HCT116 (cell line): Measurements from ENCODE around the gene CTNNA2. TPM values are rescaled to one million over a fixed set of nuclear protein-coding genes. Genes with fewer than 3 reads are reported as not detected.

Source experiments
- ATAC-seq: fragments of 200-7000 bp; cut with Tn5 transposase; 2 replicates; pipeline ENCODE4 v1.9.1; 2020; ENCODE audit warnings: mild to moderate bottlenecking, moderate library complexity
- BruUV-seq: library from RNA; stranded (reverse); fragments of 400-500 nt; replicated peaks from 2 replicates; lab custom pipeline; 2021; lab: Mats Ljungman, UMichigan
- CTCF ChIA-PET: fragments of 300-600 bp; sonication (Branson Sonifier 250); formaldehyde crosslinking; loops from one replicate; lab custom pipeline; 2021; ENCODE audit warnings: antibody characterized with exemption; lab: Charles Lee
- POLR2A ChIA-PET: fragments of 300-600, 350-600 bp; sonication (Branson Sonifier 250); formaldehyde crosslinking; loops from one replicate; lab custom pipeline; 2021; ENCODE audit warnings: antibody characterized with exemption; lab: Charles Lee
- RAD21 ChIA-PET, 2 experiments: fragments of 300-600 bp; sonication (Branson Sonifier 250); formaldehyde crosslinking; loops; one replicate each; lab custom pipeline; 2023; ENCODE audit warnings: low total read pairs in 2 of 2; ENCODE audit not compliant: uncharacterized antibody in 2 of 2, unreplicated experiment in 2 of 2, low non-redundant PET in 1 of 2; lab: Charles Lee
- DNase-seq: peaks from one replicate; pipeline ENCODE4 v3.0.0-alpha.2; 2010; ENCODE audit warnings: low read depth, low spot score
- H2AFZ ChIP-seq: fragments of 200-600 bp; shearing (Covaris generic), sonication (generic); 2 replicates; pipeline ENCODE4 v1.6.1; 2017; ENCODE audit warnings: low read depth, mixed run types, mixed read lengths, antibody characterized with exemption, low read length; ENCODE audit not compliant: poor library complexity, severe bottlenecking
- H3K27ac ChIP-seq: 2 replicates; pipeline ENCODE4 v1.5.1; 2012; ENCODE audit warnings: low read depth, low read length
- H3K27me3 ChIP-seq: fragments of 200-600 bp; sonication (generic); 2 replicates; pipeline ENCODE4 v1.6.1; 2016; ENCODE audit warnings: mixed run types, low read length, mixed read lengths; ENCODE audit not compliant: insufficient read depth
- H3K36me3 ChIP-seq, 2 experiments: fragments of 200-500 bp in 1 of 2; fragments of 200-600 bp in 1 of 2; sonication (Bioruptor generic) in 1 of 2; sonication (generic) in 1 of 2; 2 replicates each; pipeline versions ENCODE4 v1.5.1 to v1.6.1; 2014 to 2016; ENCODE audit warnings: low read length in 2 of 2, inconsistent platforms in 1 of 2, mixed read lengths in 1 of 2, mixed run types in 1 of 2; ENCODE audit not compliant: insufficient read depth in 2 of 2, control insufficient read depth in 1 of 2
- H3K4me1 ChIP-seq, 2 experiments: fragments of 200-600 bp in 1 of 2; sonication (generic) in 1 of 2; 2 replicates each; pipeline versions ENCODE4 v1.5.1 to v1.6.1; 2012 to 2017; ENCODE audit warnings: low read length in 2 of 2, inconsistent platforms in 1 of 2, mild to moderate bottlenecking in 1 of 2, mixed read lengths in 1 of 2, mixed run types in 1 of 2, moderate library complexity in 1 of 2; ENCODE audit not compliant: insufficient read depth in 2 of 2, control insufficient read depth in 1 of 2
- H3K4me2 ChIP-seq: fragments of 200-600 bp; sonication (generic); 2 replicates; pipeline ENCODE4 v1.6.1; 2017; ENCODE audit warnings: mixed run types, low read length, mixed read lengths
- H3K4me3 ChIP-seq, 2 experiments: fragments of 200-600 bp in 1 of 2; sonication (generic) in 1 of 2; replicated peaks in 1 of 2; 2 replicates each; pipeline ENCODE4 v1.5.1; 2011 to 2016; ENCODE audit warnings: low read length in 2 of 2, control low read depth in 1 of 2, low read depth in 1 of 2, mild to moderate bottlenecking in 1 of 2, mixed read lengths in 1 of 2, mixed run types in 1 of 2
- H3K79me2 ChIP-seq: fragments of 200-600 bp; sonication (generic); 2 replicates; pipeline ENCODE4 v1.6.1; 2017; ENCODE audit warnings: mild to moderate bottlenecking, mixed run types, low read length, moderate library complexity, mixed read lengths; ENCODE audit not compliant: insufficient read depth
- H3K9ac ChIP-seq: fragments of 200-600 bp; sonication (generic); 2 replicates; pipeline ENCODE4 v1.6.1; 2016; ENCODE audit warnings: low read length, mixed read lengths
- H3K9me2 ChIP-seq: fragments of 200-600 bp; sonication (generic), shearing (Covaris generic); 2 replicates; pipeline ENCODE4 v1.6.1; 2017; ENCODE audit warnings: mixed run types, mild to moderate bottlenecking, moderate library complexity; ENCODE audit not compliant: insufficient read depth
- H3K9me3 ChIP-seq, 2 experiments: fragments of 200-500 bp in 1 of 2; fragments of 200-600 bp in 1 of 2; sonication (Bioruptor generic) in 1 of 2; sonication (generic) in 1 of 2; 2 replicates each; pipeline ENCODE4 v1.6.1; 2014 to 2017; ENCODE audit warnings: low read length in 2 of 2, mixed read lengths in 2 of 2, inconsistent platforms in 1 of 2, low read depth in 1 of 2, mild to moderate bottlenecking in 1 of 2, mixed run types in 1 of 2, moderate library complexity in 1 of 2; ENCODE audit not compliant: control insufficient read depth in 1 of 2, insufficient read depth in 1 of 2
- H4K20me1 ChIP-seq: fragments of 200-600 bp; sonication (generic), shearing (Covaris generic); 2 replicates; pipeline ENCODE4 v1.6.1; 2017; ENCODE audit warnings: mixed run types, mild to moderate bottlenecking, moderate library complexity; ENCODE audit not compliant: insufficient read depth
- CBX3 ChIP-seq: IDR thresholded peaks from 2 replicates; pipeline ENCODE4 v1.6.1; 2012; ENCODE audit warnings: low read depth
- EGR1 ChIP-seq: IDR thresholded peaks from 2 replicates; pipeline ENCODE4 v1.6.1; 2012; ENCODE audit warnings: low read depth
- EZH2 ChIP-seq: fragments of 200-600 bp; sonication (generic); IDR thresholded peaks from 2 replicates; pipeline ENCODE4 v1.6.1; 2017; ENCODE audit warnings: antibody characterized with exemption, mixed run types
- FOSL1 ChIP-seq: IDR thresholded peaks from 2 replicates; pipeline ENCODE4 v1.6.1; 2012; ENCODE audit warnings: low read depth
- JUND ChIP-seq: IDR thresholded peaks from 2 replicates; pipeline ENCODE4 v1.6.1; 2012
- POLR2A ChIP-seq: IDR thresholded peaks from 2 replicates; pipeline ENCODE4 v1.7.0; 2011; ENCODE audit warnings: borderline replicate concordance; ENCODE audit not compliant: insufficient read depth, insufficient read length; ENCODE audit errors: extremely low read depth
- REST ChIP-seq: IDR thresholded peaks from 2 replicates; pipeline ENCODE4 v1.6.1; 2012; ENCODE audit warnings: low read depth
- SIN3A ChIP-seq: IDR thresholded peaks from 2 replicates; pipeline ENCODE4 v1.6.1; 2012; ENCODE audit warnings: low read depth
- ZBTB33 ChIP-seq: IDR thresholded peaks from 2 replicates; pipeline ENCODE4 v1.6.1; 2011; ENCODE audit warnings: mild to moderate bottlenecking, low read length, moderate library complexity; ENCODE audit not compliant: insufficient replicate concordance; ENCODE audit errors: extremely low read depth
- ZFX ChIP-seq: fragments of 450-650 bp; IDR thresholded peaks from 2 replicates; pipeline ENCODE4 v1.6.1; 2017
- intact Hi-C: fragments of 100-400 bp; cut with micrococcal nuclease; formaldehyde crosslinking; loops from 2 replicates; pipeline ENCODE4 v1.10.0; 2022
- total RNA-seq: library from RNA; stranded (reverse); gene quantifications from one replicate; pipeline ENCODE4 v1.2.1, GENCODE V29; 2021; ENCODE audit not compliant: unreplicated experiment

CTNNA2 gene
- total RNA-seq, 1 experiment from 2014 or later: not detected

- H3K36me3 ChIP-seq: no peaks in the 10 kb centered on the region
- intact Hi-C loops: no loop called here
- ATAC-seq (no peak), DNase-seq (no peak)
- H3K4me3 ChIP-seq: no peak overlapping the region
- no peak overlapping the region for H3K27ac ChIP-seq
- ChIA-PET POLR2A (no interaction called here), CTCF (no interaction called here), RAD21 (no interaction called here)
- no peak overlapping the region for H3K9ac ChIP-seq
- no peaks in the 10 kb centered on the region for H3K79me2 ChIP-seq
- no peaks in the 10 kb centered on the region for H3K27me3 ChIP-seq
- H3K9me3 ChIP-seq: peaks cover 0 to 5% of the 10 kb centered on the region in 2 experiments; a peak in 2 of 4 replicates
- H3K4me2 ChIP-seq: no peak overlapping the region
- H3K9me2 ChIP-seq: no peaks in the 10 kb centered on the region
- no peaks in the 10 kb centered on the region for H3K4me1 ChIP-seq
- no peak overlapping the region for H2AFZ ChIP-seq
- no peaks in the 10 kb centered on the region for H4K20me1 ChIP-seq
- BruUV-seq: no TSS peak
- TF ChIP-seq JUND (no peak), FOSL1 (no peak), EGR1 (no peak), REST (no peak), POLR2A (no peak), ZBTB33 (no peak), SIN3A (no peak), ZFX (no peak), EZH2 (no peak), CBX3 (no peak)
Observed at GRCh38 chr2:80527119-80527518, 1014.3 kb downstream of the CTNNA2 start.
